HepG2 (cell line): ENCODE results near the gene KLRF1. TPM values are rescaled to one million over a fixed set of nuclear protein-coding genes. Genes with fewer than 3 reads are reported as not detected.

Experiments
- ATAC-seq: fragments of 200-7000 bp; cut with Tn5 transposase; 3 replicates; pipeline ENCODE4 v1.9.1; 2020; ENCODE audit warnings: mild to moderate bottlenecking, moderate library complexity
- BruUV-seq: library from RNA; stranded (reverse); fragments of 400-500 nt; replicated peaks from 2 replicates; lab custom pipeline; 2021; lab: Mats Ljungman, UMichigan
- CTCF ChIA-PET: fragments of 300-600 bp; formaldehyde crosslinking; extraction: SDS; loops from one replicate; lab custom pipeline; 2021; ENCODE audit warnings: low total read pairs, inconsistent platforms, low intra/inter-chr PET ratio; lab: Yijun Ruan, JAX
- POLR2A ChIA-PET: fragments of 350-600 bp; sonication (Branson Sonifier 250); formaldehyde crosslinking; loops from one replicate; lab custom pipeline; 2020; ENCODE audit warnings: antibody characterized with exemption, inconsistent platforms; lab: Yijun Ruan, JAX
- DNase-seq: peaks from one replicate; pipeline ENCODE4 v3.0.0-alpha.2; 2015; ENCODE audit warnings: low spot score
- FAIRE-seq: peaks from 3 replicates; lab custom pipeline; 2011; peaks lifted over from hg19 to GRCh38; lab: Jason Lieb, UNC
- H2AFZ ChIP-seq: one replicate; pipeline ENCODE4 v1.6.1; 2011; ENCODE audit warnings: low read length, inconsistent platforms
- H3K27ac ChIP-seq: fragments of 300-600 bp; 3 replicates; pipeline ENCODE4 v1.8.0; 2011; ENCODE audit warnings: mixed run types, mild to moderate bottlenecking, mixed read lengths, low read length, inconsistent platforms; ENCODE audit not compliant: insufficient read depth; ENCODE audit errors: extremely low read length
- H3K27me3 ChIP-seq, 2 experiments: fragments of 200-600 bp in 1 of 2; 2 replicates in 1 of 2; 3 replicates in 1 of 2; pipeline versions ENCODE4 v1.6.0 to v1.8.0; 2011; ENCODE audit warnings: low read length in 2 of 2, mild to moderate bottlenecking in 2 of 2, moderate library complexity in 2 of 2, inconsistent platforms in 1 of 2; ENCODE audit not compliant: insufficient read depth in 2 of 2, control insufficient read depth in 1 of 2
- H3K36me3 ChIP-seq, 2 experiments: fragments of 200-600 bp in 1 of 2; replicated peaks in 1 of 2; 2 replicates in 1 of 2; 3 replicates in 1 of 2; pipeline versions ENCODE4 v1.5.1 to v1.8.0; 2011; ENCODE audit warnings: low read length in 2 of 2, inconsistent platforms in 1 of 2; ENCODE audit not compliant: insufficient read depth in 2 of 2, control insufficient read depth in 1 of 2
- H3K4me1 ChIP-seq: 2 replicates; pipeline ENCODE4 v1.5.1; 2012; ENCODE audit warnings: low read length, inconsistent platforms; ENCODE audit not compliant: insufficient read depth
- H3K4me2 ChIP-seq: 2 replicates; pipeline ENCODE4 v1.6.0; 2011; ENCODE audit warnings: low read depth, low read length, inconsistent platforms
- H3K4me3 ChIP-seq, 3 experiments: fragments of 200-600 bp in 1 of 3; sonication (generic), shearing (Covaris generic) in 1 of 3; replicated peaks in 1 of 3; 2 replicates each; pipeline ENCODE4 v1.5.1; 2011 to 2016; ENCODE audit warnings: low read length in 3 of 3, inconsistent platforms in 2 of 3, low read depth in 2 of 3, mild to moderate bottlenecking in 2 of 3, control low read depth in 1 of 3, mixed read lengths in 1 of 3; ENCODE audit not compliant: insufficient read depth in 1 of 3
- H3K79me2 ChIP-seq: one replicate; pipeline ENCODE4 v1.6.1; 2011; ENCODE audit warnings: low read length, inconsistent platforms; ENCODE audit not compliant: insufficient read depth
- H3K9ac ChIP-seq: 2 replicates; pipeline ENCODE4 v1.6.0; 2011; ENCODE audit warnings: mild to moderate bottlenecking, low read depth, low read length, inconsistent platforms; ENCODE audit not compliant: insufficient read depth
- H3K9me3 ChIP-seq: 2 replicates; pipeline ENCODE4 v1.5.1; 2012; ENCODE audit warnings: mild to moderate bottlenecking, low read length
- H4K20me1 ChIP-seq: 2 replicates; pipeline ENCODE4 v1.6.0; 2011; ENCODE audit warnings: inconsistent platforms, mild to moderate bottlenecking, low read length, moderate library complexity; ENCODE audit not compliant: insufficient read depth
- NAIF1 ChIP-seq: sonication (generic); formaldehyde crosslinking; IDR thresholded peaks from 2 replicates; pipeline ENCODE4 v1.5.0; 2020; ENCODE audit warnings: mild to moderate bottlenecking, missing genetic modification reagents, borderline replicate concordance
- SATB2 ChIP-seq: sonication (generic); formaldehyde crosslinking; IDR thresholded peaks from 2 replicates; pipeline ENCODE4 v1.5.0; 2020; ENCODE audit warnings: missing genetic modification reagents
- SYNCRIP ChIP-seq: fragments of 200-400 bp; formaldehyde crosslinking; IDR thresholded peaks from 2 replicates; pipeline ENCODE4 v1.6.1; 2018; ENCODE audit warnings: mild to moderate bottlenecking, low read depth, low read length; ENCODE audit not compliant: insufficient read depth
- TFDP2 ChIP-seq: sonication (generic); formaldehyde crosslinking; IDR thresholded peaks from 2 replicates; pipeline ENCODE4 v1.4.0; 2020; ENCODE audit warnings: missing genetic modification reagents
- ZNF337 ChIP-seq: sonication (generic); formaldehyde crosslinking; IDR thresholded peaks from 2 replicates; pipeline ENCODE4 v1.5.1; 2020; ENCODE audit warnings: missing genetic modification reagents, low read depth, mild to moderate bottlenecking, borderline replicate concordance
- ZNF776 ChIP-seq: sonication (generic); formaldehyde crosslinking; IDR thresholded peaks from 2 replicates; pipeline ENCODE4 v1.4.0; 2020; ENCODE audit warnings: mild to moderate bottlenecking, missing genetic modification reagents
- ZNF784 ChIP-seq: sonication (generic); formaldehyde crosslinking; IDR thresholded peaks from 2 replicates; pipeline ENCODE4 v1.5.1; 2020; ENCODE audit warnings: missing genetic modification reagents, mild to moderate bottlenecking, borderline replicate concordance
- ZZZ3 ChIP-seq: sonication (generic); formaldehyde crosslinking; IDR thresholded peaks from 2 replicates; pipeline ENCODE4 v1.4.0; 2020; ENCODE audit warnings: missing genetic modification reagents, mild to moderate bottlenecking, borderline replicate concordance
- WGBS: methylation state at CpG from one replicate; pipeline ENCODE4 v1.1.6; 2017; ENCODE audit warnings: low lambda C conversion rate; 5-methylcytosine and 5-hydroxymethylcytosine counted together
- in situ Hi-C: cut with HindIII; loops from 2 replicates; pipeline ENCODE4 v1.10.0; 2017; ENCODE audit warnings: low pct_unique_long_range_greater_than_20kb; ENCODE audit not compliant: extremely low pct_ligation_motif_present
- intact Hi-C: fragments of 100-400 bp; cut with micrococcal nuclease; formaldehyde crosslinking; loops from one replicate; pipeline ENCODE4 v1.10.0; 2022; ENCODE audit not compliant: unreplicated experiment
- polyA plus RNA-seq, 8 experiments: library from polyadenylated mRNA; depleted of rRNA in 3 of 8; stranded (reverse) in 7 of 8; unstranded in 1 of 8; fragments of >200 nt; fragmentation: Illumina TruSeq in 4 of 8; extraction: Trizol in 4 of 8; gene quantifications; 2 replicates each; pipeline versions ENCODE4 v1.2.1 to v1.2.3, GENCODE V29; 2011 to 2016; ENCODE audit warnings: low read depth in 4 of 8, missing spikeins in 1 of 8, mixed read lengths in 1 of 8; ENCODE audit not compliant: insufficient read depth in 1 of 8
- total RNA-seq, 5 experiments: library from RNA; depleted of rRNA; stranded (reverse); fragments of >200 nt; fragmentation: Illumina TruSeq; extraction: Trizol; gene quantifications; 2 replicates each; pipeline ENCODE4 v1.2.3, GENCODE V29; 2016; ENCODE audit warnings: low read depth in 1 of 5

Gene KLRF1
- total and polyA plus RNA-seq, 2 of the 13 experiments (the other 11 are each of a cell fraction or from before 2014, with no cell fraction given), result not detected

GRCh38 chr12:9856151-9856550 is 28.9 kb downstream of the KLRF1 start (continued):
- no peak for TF ChIP-seq ZNF784 (CRISPR knock-in tag)

GRCh38 chr12:9856894-9857293 is 29.6 kb downstream of the KLRF1 start:
- Histone ChIP-seq H3K9ac (no peak overlapping the region), H3K27ac (no peak overlapping the region), H3K79me2 (no peaks in the 10 kb centered on the region), H4K20me1 (no peaks in the 10 kb centered on the region), H3K27me3 (0 out of 5 replicates have a peak, but pooled peaks cover 0 to 4% of the 10 kb centered on the region in 2 experiments), H3K9me3 (no peaks in the 10 kb centered on the region), H2AFZ (no peak overlapping the region), H3K4me3 (no peak overlapping the region), H3K36me3 (no peaks in the 10 kb centered on the region), H3K4me1 (no peaks in the 10 kb centered on the region), H3K4me2 (no peak overlapping the region)
- 17% methylated on average over 3 of the region's 3 CpGs for WGBS
- ChIA-PET CTCF (no interaction called here), POLR2A (no interaction called here)
- BruUV-seq, result no TSS peak
- in situ Hi-C loops (no loop called here), intact Hi-C loops (no loop called here)
- ATAC-seq, result no peak
- FAIRE-seq, result no peak
- DNase-seq, result no peak
- TF ChIP-seq SYNCRIP, result no peak

GRCh38 chr12:9858135-9858534 is 30.9 kb downstream of the KLRF1 start:
- BruUV-seq, result no TSS peak
- FAIRE-seq (no peak), ATAC-seq (no peak), DNase-seq (no peak)
- no peak overlapping the region for H3K27ac ChIP-seq
- H3K27me3 ChIP-seq, result 0 out of 5 replicates have a peak, but pooled peaks cover 0 to 4% of the 10 kb centered on the region in 2 experiments
- no peaks in the 10 kb centered on the region for H3K9me3 ChIP-seq
- no peaks in the 10 kb centered on the region for H4K20me1 ChIP-seq
- intact Hi-C loops (no loop called here), in situ Hi-C loops (no loop called here)
- no peak overlapping the region for H3K4me3 ChIP-seq
- no peak overlapping the region for H3K4me2 ChIP-seq
- ChIA-PET CTCF (no interaction called here), POLR2A (no interaction called here)
- no peaks in the 10 kb centered on the region for H3K79me2 ChIP-seq
- TF ChIP-seq ZNF776 (CRISPR knock-in tag) (no peak), TFDP2 (no peak), ZZZ3 (no peak), NAIF1 (CRISPR knock-in tag) (no peak), ZNF337 (CRISPR knock-in tag) (no peak), SATB2 (no peak)
- H3K9ac ChIP-seq, result no peak overlapping the region
- no peaks in the 10 kb centered on the region for H3K4me1 ChIP-seq
- no peaks in the 10 kb centered on the region for H3K36me3 ChIP-seq
- no peak overlapping the region for H2AFZ ChIP-seq
